GM18870 (cell line): ENCODE results near the gene MPHOSPH10.
"Not testable (repeated sequence)": the region's sequence is repeated elsewhere in the genome, so short reads cannot be mapped to it uniquely, and the experiment has no call there.

Source experiments
- ATAC-seq: cut with Tn5 transposase; IDR thresholded peaks from one replicate; pipeline ENCODE4 v1.9.1; 2021; ENCODE audit warnings: moderate library complexity; ENCODE audit not compliant: unreplicated experiment

Gene MPHOSPH10

DNA sequence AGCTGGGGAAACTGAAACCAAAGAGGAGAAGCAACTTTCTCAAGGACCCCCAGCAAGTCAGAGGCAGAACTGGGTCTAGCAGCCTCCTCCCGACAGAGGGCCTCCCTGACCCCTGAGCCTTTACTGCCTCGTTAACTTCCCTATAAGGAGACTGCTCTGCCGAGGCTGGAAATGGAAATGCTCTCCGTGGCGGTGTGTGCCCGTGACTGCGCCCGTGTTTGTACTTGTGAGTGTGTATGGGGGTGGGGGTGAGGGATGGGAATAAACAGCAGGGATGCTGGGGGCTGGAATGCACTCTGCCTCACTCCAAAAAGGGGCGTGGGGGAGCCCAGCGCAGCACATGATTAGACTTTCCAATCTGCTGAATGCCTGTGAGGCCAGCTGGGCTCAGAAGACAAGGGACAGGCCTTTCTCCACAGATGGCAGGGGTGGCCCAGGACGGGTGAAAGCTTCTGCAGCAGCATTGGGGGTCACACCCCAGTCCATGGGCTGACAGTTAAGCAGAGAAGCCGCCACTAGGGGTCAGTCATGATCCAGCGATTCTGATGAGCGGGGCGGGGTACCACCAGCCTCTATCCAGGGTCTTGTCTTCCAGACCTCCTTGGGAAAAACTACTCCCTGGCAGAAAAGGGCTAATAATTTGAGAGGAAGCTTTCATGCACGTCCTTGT lies 26.8 kb downstream of the MPHOSPH10 start:
- no peak for ATAC-seq

DNA sequence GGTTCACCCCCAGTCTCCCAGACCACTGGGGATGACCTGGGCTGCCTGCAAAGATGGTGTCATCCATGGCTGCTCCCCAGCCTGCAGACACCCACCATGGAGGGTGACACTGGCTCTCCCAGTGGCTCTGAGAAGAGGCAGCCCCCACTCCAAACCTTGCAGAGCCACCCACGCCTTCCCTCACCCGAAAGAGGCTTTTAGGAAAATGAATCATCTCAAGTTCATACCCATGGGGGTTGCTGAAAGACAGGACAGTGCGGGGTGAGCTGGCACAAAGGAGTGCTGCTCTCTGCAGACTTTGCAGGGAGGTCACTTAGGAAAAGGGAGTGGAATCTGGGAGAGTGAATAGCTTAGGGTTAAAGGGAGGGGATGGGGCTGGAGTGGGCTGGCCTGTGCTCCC lies 36.4 kb downstream of the MPHOSPH10 start:
- ATAC-seq: no peak

DNA sequence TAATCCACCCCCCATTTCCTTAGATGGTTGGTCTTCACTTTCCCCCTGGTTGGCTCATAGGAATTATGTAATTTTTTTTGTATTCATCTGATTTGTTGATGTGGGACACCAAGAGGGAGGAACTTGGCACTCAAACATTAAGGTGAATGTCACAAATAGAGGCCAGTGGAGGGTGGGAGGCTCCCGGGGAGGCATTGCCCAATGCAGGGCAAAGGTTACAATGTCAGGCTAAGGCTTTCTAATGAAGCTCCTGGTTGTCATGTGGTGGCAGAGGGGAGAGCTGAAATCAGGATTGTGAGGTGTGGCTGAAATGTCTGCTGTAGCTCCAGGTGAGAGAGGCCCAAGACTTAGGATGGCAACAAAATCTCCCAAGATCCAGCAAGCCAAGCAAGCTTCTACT lies 42.7 kb downstream of the MPHOSPH10 start:
- ATAC-seq: no peak

GRCh38 chr2:71174207-71174606 lies 43.8 kb downstream of the MPHOSPH10 start:
- no peak for ATAC-seq

DNA sequence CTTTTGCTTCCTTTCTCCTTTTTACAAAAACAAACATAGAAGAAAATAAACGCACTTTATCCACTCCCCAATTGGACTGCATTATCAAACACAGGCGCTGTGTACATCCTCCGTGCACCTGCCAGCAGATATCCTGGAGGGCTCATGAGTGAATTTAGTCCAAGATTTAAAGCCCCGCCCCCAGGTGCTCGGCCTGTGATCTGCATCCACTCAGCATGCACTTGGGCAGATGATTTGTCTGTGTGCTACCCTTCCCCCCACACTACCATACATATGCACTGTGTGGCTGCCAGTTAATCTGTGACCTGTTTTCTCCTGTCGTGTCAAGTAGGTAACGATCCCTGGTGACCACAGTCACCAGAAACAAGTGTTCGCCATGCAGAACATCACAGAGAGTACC lies 48.4 kb downstream of the MPHOSPH10 start:
- ATAC-seq: not testable (repeated sequence)

DNA sequence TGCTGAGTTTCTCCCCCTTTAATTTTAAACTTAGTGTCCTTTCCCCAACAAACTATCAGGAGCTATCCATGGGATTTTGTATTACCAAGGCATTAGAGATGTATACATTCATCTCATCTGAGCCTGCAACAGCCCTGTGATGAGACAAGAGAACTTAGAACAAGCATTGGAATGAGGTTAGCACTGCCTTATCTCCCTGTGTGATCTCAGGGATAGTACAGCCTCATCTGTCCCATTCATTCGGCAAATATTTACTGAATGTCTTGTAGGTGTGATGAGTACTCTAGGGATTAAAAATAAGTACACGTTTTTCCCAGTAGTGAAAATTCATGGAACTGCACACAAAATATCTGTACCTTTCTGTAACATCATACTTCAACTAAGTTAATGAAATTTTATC lies 50.9 kb downstream of the MPHOSPH10 start:
- ATAC-seq: no peak

DNA sequence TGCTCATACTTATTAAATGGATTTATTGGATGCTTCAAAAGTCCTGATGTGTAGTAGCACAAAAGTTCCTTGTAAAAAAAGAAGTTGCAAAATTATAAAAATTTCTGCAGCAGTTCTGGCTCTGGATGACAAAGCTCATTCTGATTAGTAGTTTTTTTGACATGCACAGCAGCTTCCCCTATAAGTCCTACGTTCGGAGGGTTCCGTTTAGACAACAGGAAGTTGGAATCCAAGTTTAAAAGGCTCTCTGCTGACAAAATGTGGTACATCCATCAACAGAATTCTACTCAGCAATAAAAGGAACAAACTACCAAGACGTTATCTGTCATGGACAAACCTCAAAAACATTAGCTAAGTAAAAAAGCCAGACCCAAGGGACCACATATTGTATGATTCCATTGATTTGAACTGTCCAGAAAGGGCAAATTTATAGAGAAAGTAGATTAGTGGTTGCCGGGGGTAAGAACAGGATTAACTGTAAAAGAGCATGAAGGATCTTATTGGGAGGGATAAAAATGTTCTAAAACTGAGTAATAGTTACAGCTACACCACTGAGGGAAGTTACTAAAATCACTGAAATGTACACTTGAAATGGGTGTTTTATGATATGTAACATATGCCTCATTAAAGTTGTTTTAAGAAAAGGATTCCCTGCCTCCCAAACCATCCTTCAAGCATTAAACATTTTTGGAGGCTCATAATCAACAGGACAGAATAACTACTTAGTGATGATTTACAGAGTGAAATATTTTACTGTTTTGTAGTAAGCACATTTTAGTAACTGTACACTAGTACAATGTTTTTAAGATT lies 53.1 kb downstream of the MPHOSPH10 start:
- not testable (repeated sequence) for ATAC-seq

DNA sequence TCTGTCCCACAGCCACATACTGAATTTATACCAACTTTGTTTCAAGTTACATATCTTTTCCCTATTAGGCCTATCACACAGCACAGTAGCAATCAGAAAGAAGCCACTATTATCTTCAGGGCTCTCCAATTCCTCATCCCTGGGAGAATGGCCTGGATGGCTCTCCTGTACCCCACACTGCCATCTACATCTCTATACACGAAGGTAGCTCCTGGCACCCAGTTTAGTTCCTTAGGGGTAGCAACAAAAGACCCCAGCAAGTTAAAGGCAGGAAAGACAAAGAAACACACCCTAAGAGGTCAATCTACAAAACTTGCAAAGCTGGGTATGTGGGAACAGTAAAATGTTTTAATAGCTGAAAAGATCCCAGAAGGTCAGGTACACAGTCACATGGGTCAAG lies 56.5 kb downstream of the MPHOSPH10 start:
- ATAC-seq: no peak

GRCh38 chr2:71187589-71187988 lies 57.2 kb downstream of the MPHOSPH10 start:
- ATAC-seq: no peak

DNA sequence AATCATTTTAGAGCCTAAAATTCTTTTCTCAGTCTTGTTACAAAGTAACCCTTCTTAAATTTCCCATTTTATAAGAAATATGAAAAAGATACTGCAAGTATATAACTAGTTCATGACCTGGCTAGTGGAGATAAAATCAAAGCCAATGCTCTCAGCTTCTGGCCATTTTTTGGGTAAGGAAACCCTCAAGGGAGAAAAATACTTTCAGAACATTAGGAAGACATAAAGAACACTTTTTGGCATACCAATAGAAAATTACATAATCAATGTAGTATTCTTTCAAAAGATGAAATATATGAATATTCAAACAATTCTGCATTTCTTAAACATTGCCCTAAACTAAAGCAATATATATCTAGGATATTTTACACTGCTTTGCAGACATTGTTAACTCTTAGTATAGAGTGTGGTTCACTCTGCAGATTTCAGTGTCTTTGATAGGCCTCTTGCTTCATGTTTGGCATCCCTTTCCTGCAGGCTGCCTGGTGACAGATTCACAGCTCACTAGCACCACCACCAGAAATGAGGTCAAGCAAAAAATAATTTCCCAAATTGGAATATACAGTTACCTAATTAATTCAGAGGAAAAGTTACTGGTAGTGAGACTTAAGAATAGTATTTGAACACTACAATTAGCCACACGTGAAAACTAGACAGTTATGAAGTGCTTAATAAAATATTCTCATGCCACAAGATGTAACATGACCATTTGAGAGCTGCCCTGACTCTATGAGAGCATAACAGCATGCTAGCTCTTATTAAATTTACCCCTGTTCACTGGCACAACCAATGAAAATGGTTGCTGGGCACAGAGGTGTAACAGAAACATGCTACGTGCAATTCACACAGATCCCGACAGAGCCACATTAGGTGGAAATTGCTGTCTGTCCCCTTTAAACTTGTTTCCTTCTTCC lies 60.5 kb downstream of the MPHOSPH10 start:
- ATAC-seq: no peak

GRCh38 chr2:71191570-71191943 lies 61.1 kb downstream of the MPHOSPH10 start:
- no peak for ATAC-seq
